SK-N-SH (cell line): ENCODE results near the gene GATAD2A.

Experiments
- EP300 ChIP-seq, 2 experiments: IDR thresholded peaks; 2 replicates each; pipeline versions ENCODE4 v1.4.0 to v1.6.1; 2012; ENCODE audit warnings: borderline replicate concordance in 1 of 2, low read depth in 1 of 2, low read length in 1 of 2
- POLR2AphosphoS5 ChIP-seq: IDR thresholded peaks from 2 replicates; pipeline ENCODE4 v1.6.1; 2012; ENCODE audit warnings: low read depth, low read length
- TAF1 ChIP-seq: IDR thresholded peaks from 2 replicates; pipeline ENCODE4 v1.6.1; 2012; ENCODE audit warnings: low read depth, mild to moderate bottlenecking, low read length, moderate library complexity, borderline replicate concordance
- YY1 ChIP-seq: IDR thresholded peaks from 2 replicates; pipeline ENCODE4 v1.4.0; 2012; ENCODE audit warnings: low read depth, mild to moderate bottlenecking
- TF ChIP-seq, protein P1 (sequence below): fragments of 200-600 bp; sonication (generic); IDR thresholded peaks from 2 replicates; pipeline ENCODE4 v1.6.1; 2017; ENCODE audit warnings: antibody characterized with exemption, mild to moderate bottlenecking, moderate library complexity

DNA sequence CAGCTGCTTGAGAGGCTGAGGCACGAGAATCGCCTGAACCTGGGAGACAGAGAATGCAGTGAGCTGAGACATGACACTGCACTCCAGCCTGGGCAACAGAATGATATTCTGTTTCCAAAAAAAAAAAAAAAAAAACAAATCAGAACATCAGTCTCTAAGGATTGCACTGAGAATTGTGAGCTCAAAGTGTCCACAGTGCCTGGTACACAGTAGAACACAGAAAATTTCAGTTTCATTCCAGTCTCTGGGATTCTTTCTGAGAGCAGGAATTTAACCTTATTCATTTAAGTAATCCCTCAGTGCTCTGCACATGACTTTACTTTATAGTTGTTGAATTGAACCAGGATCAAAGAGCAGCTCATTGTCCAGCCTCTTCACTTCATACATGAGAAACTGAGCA, 25.9 kb upstream of the GATAD2A start:
- TF ChIP-seq, protein P1, sequence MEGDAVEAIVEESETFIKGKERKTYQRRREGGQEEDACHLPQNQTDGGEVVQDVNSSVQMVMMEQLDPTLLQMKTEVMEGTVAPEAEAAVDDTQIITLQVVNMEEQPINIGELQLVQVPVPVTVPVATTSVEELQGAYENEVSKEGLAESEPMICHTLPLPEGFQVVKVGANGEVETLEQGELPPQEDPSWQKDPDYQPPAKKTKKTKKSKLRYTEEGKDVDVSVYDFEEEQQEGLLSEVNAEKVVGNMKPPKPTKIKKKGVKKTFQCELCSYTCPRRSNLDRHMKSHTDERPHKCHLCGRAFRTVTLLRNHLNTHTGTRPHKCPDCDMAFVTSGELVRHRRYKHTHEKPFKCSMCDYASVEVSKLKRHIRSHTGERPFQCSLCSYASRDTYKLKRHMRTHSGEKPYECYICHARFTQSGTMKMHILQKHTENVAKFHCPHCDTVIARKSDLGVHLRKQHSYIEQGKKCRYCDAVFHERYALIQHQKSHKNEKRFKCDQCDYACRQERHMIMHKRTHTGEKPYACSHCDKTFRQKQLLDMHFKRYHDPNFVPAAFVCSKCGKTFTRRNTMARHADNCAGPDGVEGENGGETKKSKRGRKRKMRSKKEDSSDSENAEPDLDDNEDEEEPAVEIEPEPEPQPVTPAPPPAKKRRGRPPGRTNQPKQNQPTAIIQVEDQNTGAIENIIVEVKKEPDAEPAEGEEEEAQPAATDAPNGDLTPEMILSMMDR = no peak
- TF ChIP-seq EP300 (IDR thresholded peaks at IDR 0.05; ENCODE audit: borderline replicate concordance in 1 of 2, low read depth in 1 of 2, low read length in 1 of 2) = no peak
- TF ChIP-seq POLR2AphosphoS5 = no peak
- no peak for TF ChIP-seq YY1
- TF ChIP-seq TAF1 = no peak
